ENCODE results near the gene ARHGEF37.
"Not testable (repeated sequence)": the region's sequence is repeated elsewhere in the genome, so short reads cannot be mapped to it uniquely, and the experiment has no call there.

DNA sequence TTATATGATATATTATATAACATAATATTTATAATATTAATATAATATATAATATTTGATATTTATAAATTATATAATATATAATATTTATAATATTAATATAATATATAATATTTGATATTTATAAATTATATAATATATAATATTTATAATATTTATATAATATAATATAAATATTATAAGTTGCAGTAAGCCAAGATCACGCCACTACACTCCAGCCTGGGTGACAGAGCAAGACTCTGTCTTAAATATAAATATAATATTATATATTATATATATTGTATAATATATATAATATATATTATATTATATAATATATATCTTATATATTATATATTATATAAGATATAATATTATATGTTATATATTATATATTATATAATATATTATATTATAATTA lies 68.4 kb downstream of the ARHGEF37 start:
- TF ChIP-seq EZH2 (IDR thresholded peaks at IDR 0.05; ENCODE audit: borderline replicate concordance, low read depth, low read length, severe bottlenecking); CTCF (IDR thresholded peaks at IDR 0.05; ENCODE audit: borderline replicate concordance, extremely low read depth, low read length, poor library complexity, severe bottlenecking): not testable (repeated sequence)

Data from DND-41 (cell line).